K562 treated with DMSO at 1 percent for 24 hours (cell line): ENCODE measurements around the gene ZSCAN9. TPM values are rescaled to one million over a fixed set of nuclear protein-coding genes. Genes with fewer than 3 reads are reported as not detected.

Source experiments
- total RNA-seq: library from RNA; unstranded; fragments of 300-600 nt; gene quantifications from 2 replicates; pipeline ENCODE4 v1.2.3, GENCODE V29; 2022; ENCODE audit warnings: low read depth; ENCODE audit not compliant: insufficient read depth

The ZSCAN9 gene
- total RNA-seq = 19.9 and 22.7 TPM in 2 replicates

GRCh38 chr6:28225056-28225834 lies at the start of gene ZSCAN9:
Gene ZSCAN9 (plus strand): TSS chr6:28225275. CDS start chr6:28227085, 1,810 bp downstream.

GRCh38 chr6:28252009-28252975 lies 27.2 kb downstream of the ZSCAN9 start, which contains the start of gene ZKSCAN4:
Gene ZKSCAN4 (minus strand): TSS chr6:28252269. CDS start chr6:28251980, 289 bp downstream.

GRCh38 chr6:28258877-28259777 lies 34.1 kb downstream of the ZSCAN9 start, which contains the start of gene NKAPL:
Gene NKAPL (plus strand): TSS chr6:28259297. CDS start chr6:28259372, 75 bp downstream.

GRCh38 chr6:28266962-28267694 lies 42.1 kb downstream of the ZSCAN9 start, which contains the start of gene ZSCAN26:
Gene ZSCAN26 (plus strand): TSS chr6:28267143. CDS start chr6:28271920, 4,777 bp downstream.

GRCh38 chr6:28281288-28282064 lies 56.4 kb downstream of the ZSCAN9 start, which contains the start of gene PGBD1:
Gene PGBD1 (plus strand): TSS chr6:28281572. CDS start chr6:28283814, 2,242 bp downstream.

Other genes with a start within 250 kb of the ZSCAN9 start
- gene ZNF165, start 144.7 kb upstream of the ZSCAN9 start, total RNA-seq = 2.2 and 3.2 TPM in 2 replicates
- gene ZSCAN16, start 100.7 kb upstream of the ZSCAN9 start, total RNA-seq = not detected in 2 replicates
- 16.6 and 16.8 TPM in 2 replicates for gene ZKSCAN8, start 83.4 kb upstream of the ZSCAN9 start, total RNA-seq
- gene ZKSCAN4, start 27.0 kb downstream of the ZSCAN9 start, total RNA-seq = 6.9 and 8.3 TPM in 2 replicates
- not detected in 2 replicates for gene NKAPL, start 34.0 kb downstream of the ZSCAN9 start, total RNA-seq
- 7.4 and 8.7 TPM in 2 replicates for gene ZSCAN26, start 41.9 kb downstream of the ZSCAN9 start, total RNA-seq
- 9.8 and 11.2 TPM in 2 replicates for gene PGBD1, start 56.3 kb downstream of the ZSCAN9 start, total RNA-seq
- gene ZSCAN31, start 110.9 kb downstream of the ZSCAN9 start, total RNA-seq = 7.6 and 8.8 TPM in 2 replicates
- gene ZKSCAN3, start 124.7 kb downstream of the ZSCAN9 start, total RNA-seq = 5.1 and 5.2 TPM in 2 replicates
- 4.6 and 5.1 TPM in 2 replicates for gene ZSCAN12, start 174.5 kb downstream of the ZSCAN9 start, total RNA-seq
- 0.21 TPM in 1 of 2 replicates, not detected in the other for gene ZSCAN23, start 218.2 kb downstream of the ZSCAN9 start, total RNA-seq